H9 (cell line): Measurements from ENCODE around the gene S100A6. TPM values are rescaled to one million over a fixed set of nuclear protein-coding genes. Genes with fewer than 3 reads are reported as not detected.

Experiments used
- DNase-seq: peaks from one replicate; pipeline ENCODE4 v3.0.0-alpha.2; 2017
- H2AFZ ChIP-seq: one replicate; pipeline ENCODE4 v1.6.1; 2013; ENCODE audit warnings: mild to moderate bottlenecking, low read length, control low read depth, moderate library complexity
- H2AK5ac ChIP-seq: 2 replicates; pipeline ENCODE4 v1.6.1; 2013; ENCODE audit warnings: low read length, control low read depth, mixed read lengths; ENCODE audit not compliant: insufficient read length
- H2BK120ac ChIP-seq: one replicate; pipeline ENCODE4 v1.6.1; 2013; ENCODE audit warnings: low read depth, mild to moderate bottlenecking, low read length, control low read depth, inconsistent platforms; ENCODE audit not compliant: poor library complexity, severe bottlenecking
- H2BK12ac ChIP-seq: 2 replicates; pipeline ENCODE4 v1.6.1; 2013; ENCODE audit warnings: low read length, control low read depth, mixed read lengths, low read depth; ENCODE audit not compliant: insufficient read length
- H2BK15ac ChIP-seq: 2 replicates; pipeline ENCODE4 v1.6.1; 2013; ENCODE audit warnings: low read depth, low read length, control low read depth
- H2BK20ac ChIP-seq: one replicate; pipeline ENCODE4 v1.6.1; 2013; ENCODE audit warnings: low read depth, mild to moderate bottlenecking, low read length, control low read depth, inconsistent platforms; ENCODE audit not compliant: poor library complexity, severe bottlenecking
- H2BK5ac ChIP-seq: 2 replicates; pipeline ENCODE4 v1.6.1; 2013; ENCODE audit warnings: low read length, control low read depth, mixed read lengths; ENCODE audit not compliant: insufficient read length
- H3K14ac ChIP-seq: 2 replicates; pipeline ENCODE4 v1.6.1; 2013; ENCODE audit warnings: low read length, control low read depth; ENCODE audit not compliant: insufficient read depth
- H3K18ac ChIP-seq: 2 replicates; pipeline ENCODE4 v1.6.1; 2013; ENCODE audit warnings: low read depth, mild to moderate bottlenecking, mixed read lengths, low read length, control low read depth; ENCODE audit not compliant: insufficient read length
- H3K23ac ChIP-seq: 2 replicates; pipeline ENCODE4 v1.6.1; 2013; ENCODE audit warnings: low read length, control low read depth, mixed read lengths, low read depth; ENCODE audit not compliant: insufficient read length
- H3K23me2 ChIP-seq: 2 replicates; pipeline ENCODE4 v1.6.1; 2013; ENCODE audit warnings: low read depth, mild to moderate bottlenecking, mixed read lengths, low read length, control low read depth; ENCODE audit not compliant: insufficient read length, poor library complexity, severe bottlenecking
- H3K27ac ChIP-seq: 2 replicates; pipeline ENCODE4 v1.5.1; 2013; ENCODE audit warnings: low read length, control low read depth, mixed read lengths, low read depth; ENCODE audit not compliant: insufficient read length
- H3K27me3 ChIP-seq: 2 replicates; pipeline ENCODE4 v1.6.1; 2013; ENCODE audit warnings: low read length, control low read depth, inconsistent platforms; ENCODE audit not compliant: insufficient read depth
- H3K4ac ChIP-seq: 2 replicates; pipeline ENCODE4 v1.6.1; 2013; ENCODE audit warnings: low read depth, mild to moderate bottlenecking, control low read depth, inconsistent platforms, low read length, moderate library complexity
- H3K4me1 ChIP-seq: 2 replicates; pipeline ENCODE4 v1.6.1; 2013; ENCODE audit warnings: low read length, control low read depth, inconsistent platforms; ENCODE audit not compliant: insufficient read depth
- H3K4me2 ChIP-seq: 2 replicates; pipeline ENCODE4 v1.6.1; 2013; ENCODE audit warnings: low read length, control low read depth, mixed read lengths; ENCODE audit not compliant: insufficient read length, insufficient read depth
- H3K56ac ChIP-seq: 2 replicates; pipeline ENCODE4 v1.6.1; 2013; ENCODE audit warnings: low read depth, mild to moderate bottlenecking, mixed read lengths, low read length, control low read depth; ENCODE audit not compliant: insufficient read length
- H3K79me1 ChIP-seq: 2 replicates; pipeline ENCODE4 v1.6.1; 2013; ENCODE audit warnings: low read depth, mild to moderate bottlenecking, moderate library complexity, low read length, control low read depth, inconsistent platforms; ENCODE audit not compliant: insufficient read depth, poor library complexity, severe bottlenecking
- H3K79me2 ChIP-seq: 2 replicates; pipeline ENCODE4 v1.6.1; 2013; ENCODE audit warnings: low read length, control low read depth, inconsistent platforms; ENCODE audit not compliant: insufficient read depth
- H3K9ac ChIP-seq: 2 replicates; pipeline ENCODE4 v1.6.1; 2013; ENCODE audit warnings: low read length, control low read depth, mixed read lengths; ENCODE audit not compliant: insufficient read length; ENCODE audit errors: extremely low read depth
- H3K9me3 ChIP-seq: one replicate; pipeline ENCODE4 v1.6.1; 2013; ENCODE audit warnings: low read depth, low read length, inconsistent platforms; ENCODE audit not compliant: control insufficient read depth
- H3T11ph ChIP-seq: one replicate; pipeline ENCODE4 v1.6.1; 2013; ENCODE audit warnings: mild to moderate bottlenecking, low read length, control low read depth, inconsistent platforms
- H4K20me1 ChIP-seq: one replicate; pipeline ENCODE4 v1.6.1; 2013; ENCODE audit not compliant: control insufficient read depth, insufficient read length, insufficient read depth
- H4K5ac ChIP-seq: 2 replicates; pipeline ENCODE4 v1.6.1; 2013; ENCODE audit warnings: low read depth, mild to moderate bottlenecking, mixed read lengths, low read length, control low read depth; ENCODE audit not compliant: insufficient read length
- H4K8ac ChIP-seq: replicated peaks from 2 replicates; pipeline ENCODE4 v1.6.1; 2013; ENCODE audit warnings: low read length, control low read depth, mixed read lengths, low read depth; ENCODE audit not compliant: insufficient read length
- H4K91ac ChIP-seq: 2 replicates; pipeline ENCODE4 v1.6.1; 2013; ENCODE audit warnings: low read depth, mild to moderate bottlenecking, moderate library complexity, mixed read lengths, low read length, control low read depth; ENCODE audit not compliant: insufficient read length
- H3K27ac Mint-ChIP-seq, 3 experiments: 2 replicates in 2 of 3; 3 replicates in 1 of 3; pipeline ENCODE4 v1.8.0; 2020 to 2021; ENCODE audit warnings: mixed read lengths in 3 of 3, mild to moderate bottlenecking in 1 of 3, moderate library complexity in 1 of 3
- H3K27me3 Mint-ChIP-seq: 2 replicates; pipeline ENCODE4 v1.8.0; 2021; ENCODE audit warnings: low read depth, mild to moderate bottlenecking, moderate library complexity, mixed read lengths
- H3K36me3 Mint-ChIP-seq, 3 experiments: 2 replicates in 2 of 3; 3 replicates in 1 of 3; pipeline ENCODE4 v1.8.0; 2020 to 2021; ENCODE audit warnings: low read depth in 3 of 3, mixed read lengths in 3 of 3; ENCODE audit not compliant: insufficient read depth in 1 of 3
- H3K4me1 Mint-ChIP-seq, 2 experiments: 2 replicates each; pipeline ENCODE4 v1.8.0; 2020; ENCODE audit warnings: mixed read lengths in 2 of 2
- H3K4me3 Mint-ChIP-seq, 2 experiments: 2 replicates in 1 of 2; 3 replicates in 1 of 2; pipeline ENCODE4 v1.8.0; 2020 to 2021; ENCODE audit warnings: mild to moderate bottlenecking in 2 of 2, mixed read lengths in 2 of 2, moderate library complexity in 1 of 2
- H3K9me3 Mint-ChIP-seq, 2 experiments: 2 replicates in 1 of 2; 3 replicates in 1 of 2; pipeline ENCODE4 v1.8.0; 2020; ENCODE audit warnings: mild to moderate bottlenecking in 2 of 2, mixed read lengths in 2 of 2, moderate library complexity in 1 of 2
- WGBS: extraction: QIAGEN DNeasy Blood & Tissue Kit; methylation state at CpG from one replicate; pipeline ENCODE4 v1.1.7; 2013; ENCODE audit warnings: missing lambda C conversion rate, low lambda C conversion rate, mixed read lengths; ENCODE audit not compliant: insufficient read length; ENCODE audit errors: extremely low coverage; 5-methylcytosine and 5-hydroxymethylcytosine counted together
- total RNA-seq: library from RNA; stranded (reverse); gene quantifications from 2 replicates; pipeline ENCODE4 v1.2.1, GENCODE V29; 2021
- TF ChIP-seq, protein P1 (sequence below): fragments of 200-600 bp; sonication (generic); conservative IDR thresholded peaks from 3 replicates; pipeline ENCODE4 v1.8.0; 2021; ENCODE audit warnings: antibody characterized with exemption, mild to moderate bottlenecking

The S100A6 gene
- total RNA-seq, 1 experiment from 2014 or later, result not detected

DNA sequence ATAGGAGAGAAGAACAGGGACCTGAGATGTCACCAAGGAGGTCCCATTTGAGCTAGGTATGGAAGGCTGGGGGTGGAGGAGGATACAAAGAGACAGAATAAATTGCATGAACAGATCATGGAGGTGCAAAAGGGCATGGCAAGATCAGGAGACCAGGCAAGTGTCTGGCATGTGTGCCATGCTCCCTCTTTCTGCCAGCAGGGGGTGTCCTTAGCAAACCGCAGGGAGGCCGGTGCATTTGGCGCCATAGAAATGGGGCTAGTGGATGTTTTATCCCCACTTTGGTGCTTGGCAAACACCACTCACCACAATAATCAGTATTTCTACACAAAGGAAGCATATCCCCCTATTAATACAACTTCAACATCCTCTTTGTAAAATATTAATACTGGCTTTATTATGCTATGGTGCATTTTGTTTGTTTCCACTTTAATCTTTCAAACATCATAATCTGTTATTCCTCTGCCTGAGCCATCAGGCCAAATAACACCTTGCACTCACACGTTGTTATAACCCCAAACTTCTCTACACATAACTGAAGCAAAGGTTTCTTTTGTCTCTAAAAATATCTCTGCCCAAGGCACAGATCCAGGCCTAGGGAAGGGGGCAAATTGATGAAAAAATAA lies 25.9 kb downstream of the S100A6 start:
- Histone ChIP-seq H2BK12ac (no peak overlapping the region), H4K20me1 (no peaks in the 10 kb centered on the region), H3K79me1 (no peaks in the 10 kb centered on the region), H4K5ac (no peak overlapping the region), H3K56ac (no peak overlapping the region), H3K4me1 (no peaks in the 10 kb centered on the region), H3K4ac (no peak overlapping the region), H3K9me3 (no peaks in the 10 kb centered on the region), H3T11ph (no peak overlapping the region), H3K23me2 (no peaks in the 10 kb centered on the region), H2BK15ac (no peak overlapping the region), H3K4me2 (no peak overlapping the region), H3K27me3 (no peaks in the 10 kb centered on the region), H3K14ac (no peak overlapping the region), H3K79me2 (no peaks in the 10 kb centered on the region), H3K18ac (no peak overlapping the region), H2BK120ac (no peak overlapping the region), H3K27ac (no peak overlapping the region), H2AFZ (no peak overlapping the region), H4K8ac (no peak overlapping the region), H3K9ac (no peak overlapping the region), H2BK20ac (no peak overlapping the region), H2AK5ac (no peak overlapping the region), H2BK5ac (no peak overlapping the region), H4K91ac (no peak overlapping the region), H3K23ac (no peak overlapping the region)
- TF ChIP-seq, protein P1, sequence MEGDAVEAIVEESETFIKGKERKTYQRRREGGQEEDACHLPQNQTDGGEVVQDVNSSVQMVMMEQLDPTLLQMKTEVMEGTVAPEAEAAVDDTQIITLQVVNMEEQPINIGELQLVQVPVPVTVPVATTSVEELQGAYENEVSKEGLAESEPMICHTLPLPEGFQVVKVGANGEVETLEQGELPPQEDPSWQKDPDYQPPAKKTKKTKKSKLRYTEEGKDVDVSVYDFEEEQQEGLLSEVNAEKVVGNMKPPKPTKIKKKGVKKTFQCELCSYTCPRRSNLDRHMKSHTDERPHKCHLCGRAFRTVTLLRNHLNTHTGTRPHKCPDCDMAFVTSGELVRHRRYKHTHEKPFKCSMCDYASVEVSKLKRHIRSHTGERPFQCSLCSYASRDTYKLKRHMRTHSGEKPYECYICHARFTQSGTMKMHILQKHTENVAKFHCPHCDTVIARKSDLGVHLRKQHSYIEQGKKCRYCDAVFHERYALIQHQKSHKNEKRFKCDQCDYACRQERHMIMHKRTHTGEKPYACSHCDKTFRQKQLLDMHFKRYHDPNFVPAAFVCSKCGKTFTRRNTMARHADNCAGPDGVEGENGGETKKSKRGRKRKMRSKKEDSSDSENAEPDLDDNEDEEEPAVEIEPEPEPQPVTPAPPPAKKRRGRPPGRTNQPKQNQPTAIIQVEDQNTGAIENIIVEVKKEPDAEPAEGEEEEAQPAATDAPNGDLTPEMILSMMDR, result peak; percentile 69
- Mint-ChIP-seq H3K4me1 (peaks cover 4 to 9% of the 10 kb centered on the region in 2 experiments; a peak in 3 of 4 replicates), H3K4me3 (no peak overlapping the region), H3K36me3 (no peaks in the 10 kb centered on the region), H3K27ac (no peak overlapping the region), H3K27me3 (peaks cover 45% of the 10 kb centered on the region), H3K9me3 (no peaks in the 10 kb centered on the region)
- DNase-seq, result peak; percentile 59
- WGBS, result no CpG with 5 or more reads among the region's 4 CpGs
